DMS153 (cell line): ENCODE data around the gene BMP7.

ENCODE experiments used
- DNase-seq: peaks from one replicate; lab custom pipeline; 2025; lab: John Stamatoyannopoulos, UW

Gene BMP7

DNA sequence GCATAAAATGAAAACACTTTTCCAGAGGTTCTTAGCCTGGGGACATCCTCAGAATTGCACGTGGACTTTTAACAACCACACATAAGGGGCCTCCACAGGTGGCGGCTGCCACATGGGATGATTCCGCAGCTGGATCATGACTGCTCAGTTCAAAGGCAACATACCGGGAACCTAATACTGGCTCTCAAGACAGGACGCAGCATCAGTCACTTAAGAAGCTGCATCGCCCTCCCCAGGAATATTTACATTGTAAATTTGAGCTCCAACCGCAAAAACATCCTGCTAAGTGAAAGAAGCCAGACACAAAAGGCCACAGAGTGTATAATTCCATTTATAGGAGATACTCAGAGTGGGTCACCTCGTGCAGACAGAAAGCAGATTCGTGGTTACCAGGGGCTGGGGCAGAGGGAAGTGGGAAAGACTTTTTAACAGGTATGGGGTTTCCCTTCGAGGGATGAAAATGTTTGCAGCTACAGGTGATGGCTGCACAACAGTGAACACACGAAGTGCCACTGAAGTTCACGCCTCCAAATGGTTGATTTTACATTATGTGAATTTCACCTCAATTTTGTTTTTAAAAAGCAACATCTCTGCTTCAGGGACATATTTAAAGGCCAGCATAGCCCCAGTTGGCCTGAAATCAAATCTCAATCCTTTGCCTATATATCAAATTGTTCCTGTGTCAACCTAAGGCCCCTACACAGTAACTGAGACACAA lies 141.5 kb downstream of the BMP7 start:
- DNase-seq: no peak

DNA sequence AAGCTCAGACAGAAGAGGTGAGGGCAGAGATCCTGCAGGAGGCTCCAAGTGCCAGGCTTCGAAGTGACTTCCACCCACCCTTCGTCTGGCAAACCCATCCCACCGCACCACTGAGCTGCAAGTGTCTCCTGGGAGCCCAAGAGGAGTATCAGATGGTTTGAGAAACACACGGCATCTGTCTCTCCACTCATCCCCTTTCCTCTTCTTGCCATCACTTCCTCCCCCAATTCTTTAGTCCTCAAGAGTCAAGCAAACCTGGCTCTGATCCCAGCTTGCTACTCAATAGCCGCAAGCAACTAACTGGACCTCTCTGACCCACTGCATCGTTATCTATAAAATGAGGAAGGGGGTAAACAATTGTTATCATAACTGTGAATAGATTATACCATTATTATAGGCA lies 142.1 kb downstream of the BMP7 start:
- no peak for DNase-seq

DNA sequence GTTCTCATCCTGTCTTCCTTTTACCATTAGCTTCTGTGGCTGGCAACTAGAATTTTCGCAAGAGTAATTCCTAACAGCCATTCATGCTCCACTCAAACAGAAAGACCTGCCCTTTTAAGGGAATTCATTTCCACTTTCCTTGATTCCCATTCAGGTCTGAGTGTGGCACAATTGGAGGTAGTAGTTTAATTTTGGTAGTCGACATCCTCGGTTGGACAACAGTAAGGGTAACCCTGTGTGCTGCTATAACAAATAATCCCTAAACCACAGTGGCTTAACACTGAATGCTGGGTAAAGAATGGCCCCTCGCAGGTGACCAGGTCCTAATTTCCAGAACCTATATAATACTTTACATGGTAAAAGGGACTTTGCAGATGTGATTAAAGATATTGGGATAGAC lies 142.9 kb downstream of the BMP7 start:
- no peak for DNase-seq

DNA sequence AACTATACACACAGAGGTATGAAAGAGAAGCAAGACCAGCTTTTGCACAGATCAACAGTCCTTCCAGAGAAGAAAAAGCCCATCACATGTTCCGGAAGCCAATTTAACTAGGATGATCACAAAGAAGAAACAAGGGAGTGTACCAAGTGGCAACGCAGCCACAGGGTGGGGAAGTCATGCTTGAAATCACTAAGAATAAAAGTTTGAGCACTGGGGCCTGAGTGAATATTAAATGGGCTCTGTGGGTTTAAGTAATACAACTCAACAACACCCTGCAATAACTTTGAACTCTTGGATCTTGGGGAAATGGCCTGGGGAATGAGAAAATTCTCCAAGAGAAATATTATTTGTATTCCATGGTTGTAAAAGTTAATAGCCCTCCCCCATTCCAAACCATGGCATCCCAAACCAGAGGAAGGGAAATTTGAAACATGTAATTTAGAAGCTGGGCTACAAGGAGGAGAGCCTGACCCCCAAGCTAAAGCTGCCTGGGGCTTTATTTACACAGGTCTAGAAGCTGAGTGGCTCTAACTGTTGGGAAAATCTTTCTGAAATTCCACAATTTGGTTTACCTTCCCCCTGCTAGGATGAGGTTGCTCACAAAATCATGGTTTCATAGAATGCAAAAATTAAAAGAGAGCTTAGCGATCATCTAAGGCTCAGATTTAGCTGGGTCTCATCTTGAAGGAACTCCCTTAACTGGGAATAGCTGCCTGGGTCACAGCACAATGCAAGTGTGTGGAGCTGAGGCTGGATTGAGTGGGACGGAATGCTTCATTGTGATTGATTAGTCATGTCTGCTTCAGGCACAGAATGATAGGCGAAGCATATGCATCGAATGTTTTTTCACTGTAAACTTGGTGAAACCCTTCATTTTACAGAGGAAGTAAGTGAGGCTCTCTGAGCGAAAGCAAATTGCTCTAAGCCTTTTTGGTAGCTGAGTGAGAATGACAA lies 143.6 kb downstream of the BMP7 start:
- no peak for DNase-seq

DNA sequence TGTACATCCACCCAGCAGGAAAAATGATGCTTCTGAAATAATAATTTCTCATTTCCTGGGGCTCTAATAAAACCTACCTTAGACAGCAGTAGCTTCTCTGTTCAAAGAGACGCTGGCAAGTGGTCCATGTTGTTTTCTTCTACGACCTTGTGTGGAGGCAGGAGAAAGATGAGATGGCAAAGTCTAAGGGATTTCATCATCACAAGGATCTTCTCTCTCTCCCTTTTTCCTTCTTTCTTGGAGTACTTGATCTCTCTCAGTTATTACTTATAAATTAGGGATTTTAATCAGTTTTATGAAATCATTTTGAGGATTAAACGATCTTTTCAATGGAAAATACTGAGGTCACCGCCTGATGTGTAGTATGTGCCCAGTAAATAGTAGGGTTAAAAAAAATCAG lies 147.5 kb downstream of the BMP7 start:
- no peak for DNase-seq
